ENCODE results near the gene CNTN3. TPM values are rescaled to one million over a fixed set of nuclear protein-coding genes. Genes with fewer than 3 reads are reported as not detected.

Gene CNTN3
- total RNA-seq, 1 experiment from 2014 or later = not detected

DNA sequence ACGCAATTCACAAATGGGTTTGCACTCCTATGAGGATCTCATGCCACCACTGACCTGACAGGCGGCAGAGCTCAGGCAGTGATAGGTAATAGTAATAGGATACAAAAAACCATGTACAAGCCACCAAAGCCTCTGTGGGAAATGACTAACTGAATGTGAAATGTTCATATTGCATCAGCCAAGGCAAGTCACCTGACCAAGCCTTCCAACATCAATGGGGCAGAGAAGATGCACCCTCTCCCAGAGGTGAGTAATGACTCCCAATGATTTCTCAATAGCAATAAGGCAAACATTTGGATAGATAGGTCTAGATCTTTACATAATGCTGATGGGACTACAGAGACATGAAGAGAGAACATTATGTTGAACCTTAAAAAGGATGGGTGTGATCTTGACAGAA lies 14.9 kb downstream of the CNTN3 start:
- Histone ChIP-seq H3K4me1 (replicated peaks) (no peaks in the 10 kb centered on the region), H3K27ac (no peak overlapping the region), H3K27me3 (replicated peaks) (no peaks in the 10 kb centered on the region), H3K9me3 (replicated peaks) (no peaks in the 10 kb centered on the region), H3K36me3 (no peaks in the 10 kb centered on the region), H3K4me3 (no peak overlapping the region)
- no peak for DNase-seq (ENCODE audit: low read depth in 1 of 2, low spot score in 2 of 2)

DNA sequence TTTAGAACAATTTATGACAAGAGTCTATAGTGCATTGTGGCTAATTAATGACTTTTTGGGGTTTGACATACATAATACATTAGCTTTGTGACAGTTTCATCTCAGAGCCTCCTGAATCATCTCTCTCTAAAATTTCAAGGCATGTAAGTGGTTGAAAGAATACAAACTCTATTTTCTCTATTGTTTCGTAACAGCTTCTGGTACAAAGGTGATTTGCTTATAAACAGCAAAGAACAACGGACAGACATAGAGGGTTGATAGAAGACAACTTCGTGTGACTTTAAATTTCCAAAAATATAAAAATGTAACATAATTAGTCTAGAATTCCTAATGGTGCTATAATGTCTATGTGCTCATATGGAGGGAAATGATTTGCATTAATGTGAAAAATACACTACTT lies 21.3 kb downstream of the CNTN3 start:
- H3K36me3 ChIP-seq = no peaks in the 10 kb centered on the region
- H3K27ac ChIP-seq = no peak overlapping the region
- no peak for DNase-seq (ENCODE audit: low read depth in 1 of 2, low spot score in 2 of 2)
- no peaks in the 10 kb centered on the region for H3K9me3 ChIP-seq (replicated peaks)
- H3K4me3 ChIP-seq = no peak overlapping the region
- H3K4me1 ChIP-seq (replicated peaks) = no peaks in the 10 kb centered on the region
- H3K27me3 ChIP-seq (replicated peaks) = no peaks in the 10 kb centered on the region

DNA sequence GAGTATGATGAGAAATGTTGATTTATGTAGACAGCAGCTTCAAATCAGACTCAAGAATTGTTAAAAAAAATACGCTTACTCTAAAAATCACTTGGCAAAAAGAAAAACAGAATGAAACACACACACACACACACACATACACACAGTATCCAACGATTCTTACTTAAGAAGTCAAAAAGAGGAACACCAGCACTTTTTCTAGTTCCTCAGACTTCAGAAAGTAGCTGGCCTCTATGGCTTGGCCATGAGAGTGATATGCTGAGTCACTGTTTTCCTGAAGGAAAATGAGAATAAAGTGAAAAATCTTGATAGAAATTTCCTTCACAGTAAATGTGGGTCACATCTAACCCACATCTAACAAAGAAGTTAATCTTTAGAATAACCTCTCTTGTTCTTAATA lies 22.1 kb downstream of the CNTN3 start:
- H3K9me3 ChIP-seq (replicated peaks) = no peaks in the 10 kb centered on the region
- no peak overlapping the region for H3K27ac ChIP-seq
- H3K4me3 ChIP-seq = no peak overlapping the region
- no peak for DNase-seq (ENCODE audit: low read depth in 1 of 2, low spot score in 2 of 2)
- H3K4me1 ChIP-seq (replicated peaks) = no peaks in the 10 kb centered on the region
- H3K36me3 ChIP-seq = no peaks in the 10 kb centered on the region
- no peaks in the 10 kb centered on the region for H3K27me3 ChIP-seq (replicated peaks)

- no peak for DNase-seq (ENCODE audit: low read depth in 1 of 2, low spot score in 2 of 2)
- Histone ChIP-seq H3K4me1 (replicated peaks) (no peaks in the 10 kb centered on the region), H3K9me3 (replicated peaks) (no peaks in the 10 kb centered on the region), H3K36me3 (no peaks in the 10 kb centered on the region), H3K4me3 (no peak overlapping the region), H3K27ac (no peak overlapping the region), H3K27me3 (replicated peaks) (no peaks in the 10 kb centered on the region)
These were observed 22.5 kb downstream of the CNTN3 start for GRCh38 chr3:74591946-74592345.

DNA sequence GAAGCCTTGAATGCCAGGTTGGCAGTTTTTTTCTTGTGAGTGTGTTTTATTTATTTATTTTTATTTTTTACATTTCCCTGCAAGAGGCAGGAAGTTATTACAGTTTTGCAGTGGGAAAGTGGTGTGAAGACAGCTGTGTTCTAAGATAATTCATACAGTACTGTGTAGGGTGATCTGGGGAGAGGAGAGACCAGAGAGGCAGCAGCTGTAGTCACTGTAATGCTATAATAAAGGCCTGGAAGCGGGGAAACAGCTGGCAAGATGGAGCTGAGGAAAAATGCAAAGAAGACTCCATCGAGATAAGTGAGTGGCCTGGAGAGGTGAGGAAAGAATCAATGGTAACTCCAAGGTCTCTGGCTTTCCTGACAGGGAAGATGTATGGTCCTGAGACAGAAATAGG lies 23.1 kb downstream of the CNTN3 start:
- DNase-seq (ENCODE audit: low read depth in 1 of 2, low spot score in 2 of 2) = no peak
- Histone ChIP-seq H3K4me3 (no peak overlapping the region), H3K27ac (no peak overlapping the region), H3K27me3 (replicated peaks) (no peaks in the 10 kb centered on the region), H3K36me3 (no peaks in the 10 kb centered on the region), H3K4me1 (replicated peaks) (no peaks in the 10 kb centered on the region), H3K9me3 (replicated peaks) (no peaks in the 10 kb centered on the region)

DNA sequence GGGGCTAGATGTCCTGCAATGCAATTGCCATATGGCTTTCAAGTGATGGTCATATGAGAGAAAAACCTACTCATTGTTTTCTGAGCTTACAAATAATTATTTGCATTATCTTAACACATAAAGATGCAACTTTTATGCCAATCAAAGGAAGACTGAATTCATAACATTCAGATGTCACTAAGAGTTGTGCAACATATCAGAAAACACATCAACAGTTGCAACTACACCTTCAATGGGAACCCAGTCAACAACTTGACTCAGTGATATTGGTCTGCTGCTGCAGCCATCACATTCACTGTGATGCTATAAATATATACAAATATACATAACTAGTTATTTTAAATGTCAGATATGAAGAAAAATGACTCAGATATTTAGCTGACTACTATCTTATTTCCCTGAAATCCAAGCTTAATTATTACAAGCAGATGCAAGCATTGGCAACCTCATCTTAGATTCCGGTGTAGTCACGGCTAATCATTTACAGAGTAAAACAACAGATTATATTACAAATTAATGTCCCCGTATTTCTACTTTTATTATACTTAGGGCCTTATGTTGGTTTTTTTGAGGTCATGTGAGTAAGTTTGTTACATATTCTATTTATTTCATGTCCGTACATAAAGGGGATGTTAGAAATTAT lies 23.7 kb downstream of the CNTN3 start:
- no peak overlapping the region for H3K27ac ChIP-seq
- no peaks in the 10 kb centered on the region for H3K4me1 ChIP-seq (replicated peaks)

DNA sequence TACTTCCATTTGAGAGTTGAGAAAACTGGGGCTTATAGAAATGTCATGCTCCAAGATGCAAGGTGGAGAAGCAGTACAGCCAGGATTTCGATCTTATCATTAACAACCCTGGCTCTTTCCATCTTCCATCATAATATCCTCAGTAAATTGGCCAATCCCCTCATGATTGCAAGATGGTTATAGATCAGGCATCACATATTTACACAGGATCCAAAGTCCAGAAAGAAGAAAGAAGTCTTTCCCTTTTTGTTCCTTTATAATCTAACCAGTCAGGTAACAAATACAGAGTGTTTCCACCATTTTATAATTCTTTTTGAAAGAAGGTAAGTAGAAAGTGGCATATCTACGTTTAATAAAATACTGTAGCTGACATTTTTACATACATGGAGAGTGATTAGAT lies 29.7 kb downstream of the CNTN3 start:
- Histone ChIP-seq H3K9me3 (replicated peaks) (no peaks in the 10 kb centered on the region), H3K27ac (no peak overlapping the region), H3K4me1 (replicated peaks) (no peaks in the 10 kb centered on the region), H3K4me3 (no peak overlapping the region), H3K27me3 (replicated peaks) (no peaks in the 10 kb centered on the region), H3K36me3 (no peaks in the 10 kb centered on the region)
- no peak for DNase-seq (ENCODE audit: low read depth in 1 of 2, low spot score in 2 of 2)

More for the DNA sequence above, 23.7 kb downstream of the CNTN3 start:
- DNase-seq (ENCODE audit: low read depth in 1 of 2, low spot score in 2 of 2) = no peak
- Histone ChIP-seq H3K4me3 (no peak overlapping the region), H3K9me3 (replicated peaks) (no peaks in the 10 kb centered on the region), H3K27me3 (replicated peaks) (no peaks in the 10 kb centered on the region), H3K36me3 (no peaks in the 10 kb centered on the region)

DNA sequence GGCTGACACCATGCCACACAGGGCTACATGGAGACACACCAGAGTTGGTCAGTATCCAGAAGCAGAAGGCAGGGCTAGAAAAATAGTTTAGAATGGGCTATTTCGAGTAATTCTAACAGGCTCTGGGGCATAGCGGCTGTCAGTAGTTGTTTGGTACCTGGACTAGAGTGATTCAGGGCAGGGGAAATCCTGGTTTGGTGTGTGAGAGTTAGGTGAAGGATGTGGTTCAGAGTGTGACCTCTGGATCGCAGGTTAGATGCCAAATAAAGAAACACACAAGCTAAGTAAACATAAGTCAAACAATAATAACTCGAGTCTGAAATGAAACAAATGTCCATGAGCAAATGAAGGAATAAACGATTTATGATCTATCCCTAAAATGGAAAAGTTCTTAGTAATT lies 31.5 kb downstream of the CNTN3 start:
- Histone ChIP-seq H3K27ac (no peak overlapping the region), H3K36me3 (no peaks in the 10 kb centered on the region), H3K4me1 (replicated peaks) (no peaks in the 10 kb centered on the region), H3K9me3 (replicated peaks) (no peaks in the 10 kb centered on the region), H3K27me3 (replicated peaks) (no peaks in the 10 kb centered on the region), H3K4me3 (no peak overlapping the region)
- DNase-seq (ENCODE audit: low read depth in 1 of 2, low spot score in 2 of 2) = no peak

- Histone ChIP-seq H3K27ac (no peak overlapping the region), H3K4me3 (no peak overlapping the region), H3K27me3 (replicated peaks) (no peaks in the 10 kb centered on the region)
These were observed 38.6 kb downstream of the CNTN3 start for GRCh38 chr3:74575857-74576256.

DNA sequence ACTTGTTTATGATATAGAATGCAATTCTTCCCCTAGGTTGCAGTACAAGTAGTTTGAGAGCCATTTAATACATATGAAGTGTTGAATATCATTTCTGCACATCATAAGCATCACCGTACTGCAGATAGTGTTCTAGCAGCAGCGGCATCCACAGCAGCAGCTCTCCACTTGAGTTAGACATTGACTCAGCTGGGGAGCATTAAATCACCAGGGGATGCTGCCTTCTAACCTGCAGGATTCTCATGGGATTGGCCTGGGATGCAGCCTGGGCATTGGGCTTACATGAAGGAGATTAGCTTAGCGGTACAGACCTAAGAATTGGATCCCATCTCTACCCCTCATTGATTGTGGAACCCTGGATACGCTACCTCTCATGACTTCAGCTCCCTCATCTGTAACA lies 43.3 kb downstream of the CNTN3 start:
- Histone ChIP-seq H3K9me3 (replicated peaks) (no peaks in the 10 kb centered on the region), H3K36me3 (no peaks in the 10 kb centered on the region), H3K4me1 (replicated peaks) (no peaks in the 10 kb centered on the region), H3K27me3 (replicated peaks) (no peaks in the 10 kb centered on the region), H3K27ac (no peak overlapping the region), H3K4me3 (no peak overlapping the region)
- no peak for DNase-seq (ENCODE audit: low read depth in 1 of 2, low spot score in 2 of 2)

More at GRCh38 chr3:74575857-74576256, 38.6 kb downstream of the CNTN3 start:
- H3K4me1 ChIP-seq (replicated peaks) = no peaks in the 10 kb centered on the region
- no peak for DNase-seq (ENCODE audit: low read depth in 1 of 2, low spot score in 2 of 2)
- no peaks in the 10 kb centered on the region for H3K9me3 ChIP-seq (replicated peaks)
- no peaks in the 10 kb centered on the region for H3K36me3 ChIP-seq

All from SJSA1 (cell line).